NCI-H748 (cell line): Measurements from ENCODE around the gene MRPL47.
A peak's percentile ranks its signal among the peaks of the same experiment; 100 is the strongest.

ENCODE experiments used
- DNase-seq: peaks from one replicate; lab custom pipeline; 2025; ENCODE audit not compliant: unreplicated experiment; lab: John Stamatoyannopoulos, UW

Gene MRPL47

GRCh38 chr3:179591313-179591712, 13.1 kb downstream of the MRPL47 start:
- no peak for DNase-seq

GRCh38 chr3:179590669-179591068, 13.8 kb downstream of the MRPL47 start:
- no peak for DNase-seq

- no peak for DNase-seq
Measured at GRCh38 chr3:179589143-179589542, 15.3 kb downstream of the MRPL47 start.

- no peak for DNase-seq
Measured at GRCh38 chr3:179580992-179581391, 23.4 kb downstream of the MRPL47 start.

GRCh38 chr3:179565496-179565895, 38.9 kb downstream of the MRPL47 start:
- DNase-seq: no peak

- DNase-seq: peak; percentile 58
Measured at GRCh38 chr3:179563271-179563783, 41.1 kb downstream of the MRPL47 start.

GRCh38 chr3:179562591-179563270, 41.7 kb downstream of the MRPL47 start, which contains the start of gene ACTL6A:
TSS of gene ACTL6A (plus strand) at chr3:179562926. CDS start at chr3:179563093, 167 bp downstream.
- peak; percentile 98 for DNase-seq

- DNase-seq: no peak
Measured at GRCh38 chr3:179560791-179561190, 43.6 kb downstream of the MRPL47 start.

- DNase-seq: peak; percentile 62
Measured at GRCh38 chr3:179558742-179559364, 45.6 kb downstream of the MRPL47 start.

- DNase-seq: no peak
Measured at GRCh38 chr3:179551349-179552105, 52.9 kb downstream of the MRPL47 start.

GRCh38 chr3:179546814-179547241, 57.6 kb downstream of the MRPL47 start:
- DNase-seq: no peak

- no peak for DNase-seq
Measured at GRCh38 chr3:179544981-179545645, 59.3 kb downstream of the MRPL47 start.

GRCh38 chr3:179542375-179542774, 62.1 kb downstream of the MRPL47 start:
- no peak for DNase-seq

- DNase-seq: no peak
Measured at GRCh38 chr3:179541596-179541995, 62.8 kb downstream of the MRPL47 start.

GRCh38 chr3:179541094-179541493, 63.3 kb downstream of the MRPL47 start:
- DNase-seq: no peak
